ENCODE data around the gene FHOD3. TPM values are rescaled to one million over a fixed set of nuclear protein-coding genes. Genes with fewer than 3 reads are reported as not detected.

FHOD3 gene
- total RNA-seq, 2 donors from 2014 or later = 2.8 to 3.1 TPM

DNA sequence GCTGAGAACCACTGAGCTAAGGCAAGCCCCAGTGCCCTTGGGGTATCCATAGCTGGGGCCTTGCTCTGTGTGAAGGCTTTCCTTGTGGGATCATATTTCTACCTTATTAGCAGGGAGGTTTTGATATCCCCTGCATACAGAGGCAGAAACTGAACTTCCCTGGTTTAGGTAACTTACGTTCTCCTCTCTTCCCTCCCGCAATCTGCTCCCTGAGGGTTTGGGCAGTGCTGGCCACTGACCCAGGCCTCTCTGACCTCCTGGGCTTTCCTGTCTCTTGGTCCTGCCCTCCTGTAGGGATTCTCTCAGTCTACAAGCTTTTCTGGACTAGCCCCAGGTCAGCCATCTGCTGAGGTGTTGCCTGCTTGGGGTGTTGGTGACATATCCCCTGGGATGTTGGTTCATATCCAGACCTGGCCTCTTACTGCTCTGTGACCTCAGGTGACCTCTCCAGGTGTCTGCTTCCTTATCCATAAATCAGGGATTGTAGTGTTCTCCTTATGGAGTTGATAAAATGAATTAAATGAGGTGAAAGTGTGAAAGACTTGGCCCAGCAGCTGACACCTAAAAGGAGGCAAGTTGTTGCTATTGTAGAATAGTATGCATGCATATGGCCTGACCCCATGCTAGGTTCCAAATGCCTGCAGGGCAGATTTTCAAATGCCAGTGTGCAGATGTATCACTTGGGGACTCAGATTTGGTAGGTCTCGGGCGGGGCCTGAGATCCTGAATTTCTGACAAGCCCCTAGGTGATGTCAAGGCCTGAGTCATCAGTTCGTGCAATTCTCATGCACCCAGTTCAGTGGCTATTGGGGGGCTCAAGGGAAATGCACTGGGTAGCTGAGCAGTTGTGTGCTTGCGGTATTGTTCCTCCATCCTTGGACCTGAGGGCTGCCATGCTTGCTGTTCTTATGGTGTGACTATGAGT, 106.6 kb downstream of the FHOD3 start:
- Mint-ChIP-seq H3K4me1 (no peaks in the 10 kb centered on the region), H3K9me3 (no peaks in the 10 kb centered on the region), H3K36me3 (ENCODE audit: low read depth) (no peaks in the 10 kb centered on the region), H3K4me3 (no peak overlapping the region), H3K27ac (no peak overlapping the region), H3K27me3 (ENCODE audit: insufficient read depth) (no peaks in the 10 kb centered on the region)
- no peaks in the 10 kb centered on the region for H3K4me1 ChIP-seq (ENCODE audit: control insufficient read depth, insufficient read depth, low read length)
- TF ChIP-seq, protein P1, sequence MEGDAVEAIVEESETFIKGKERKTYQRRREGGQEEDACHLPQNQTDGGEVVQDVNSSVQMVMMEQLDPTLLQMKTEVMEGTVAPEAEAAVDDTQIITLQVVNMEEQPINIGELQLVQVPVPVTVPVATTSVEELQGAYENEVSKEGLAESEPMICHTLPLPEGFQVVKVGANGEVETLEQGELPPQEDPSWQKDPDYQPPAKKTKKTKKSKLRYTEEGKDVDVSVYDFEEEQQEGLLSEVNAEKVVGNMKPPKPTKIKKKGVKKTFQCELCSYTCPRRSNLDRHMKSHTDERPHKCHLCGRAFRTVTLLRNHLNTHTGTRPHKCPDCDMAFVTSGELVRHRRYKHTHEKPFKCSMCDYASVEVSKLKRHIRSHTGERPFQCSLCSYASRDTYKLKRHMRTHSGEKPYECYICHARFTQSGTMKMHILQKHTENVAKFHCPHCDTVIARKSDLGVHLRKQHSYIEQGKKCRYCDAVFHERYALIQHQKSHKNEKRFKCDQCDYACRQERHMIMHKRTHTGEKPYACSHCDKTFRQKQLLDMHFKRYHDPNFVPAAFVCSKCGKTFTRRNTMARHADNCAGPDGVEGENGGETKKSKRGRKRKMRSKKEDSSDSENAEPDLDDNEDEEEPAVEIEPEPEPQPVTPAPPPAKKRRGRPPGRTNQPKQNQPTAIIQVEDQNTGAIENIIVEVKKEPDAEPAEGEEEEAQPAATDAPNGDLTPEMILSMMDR (conservative IDR thresholded peaks at IDR 0.05) = no peak
- no peak overlapping the region for H3K9ac ChIP-seq (ENCODE audit: extremely low read depth, low read length, poor library complexity, severe bottlenecking)
- H3K27me3 ChIP-seq (ENCODE audit: control insufficient read depth, insufficient read depth, low read length, poor library complexity, severe bottlenecking) = no peaks in the 10 kb centered on the region
- 90 to 93% methylated on average over 3 to 6 of the region's 6 CpGs for WGBS, 2 experiments (ENCODE audit: insufficient coverage in 1 of 2, insufficient read length in 1 of 2)
- H3K27ac ChIP-seq (ENCODE audit: low read depth, low read length) = no peak overlapping the region
- H3K4me3 ChIP-seq (ENCODE audit: low read length) = no peak overlapping the region
- H3K36me3 ChIP-seq (ENCODE audit: control insufficient read depth, insufficient read depth, low read length) = no peaks in the 10 kb centered on the region
- no peak for DNase-seq
- no peaks in the 10 kb centered on the region for H3K9me3 ChIP-seq (ENCODE audit: control insufficient read depth, low read length)

DNA sequence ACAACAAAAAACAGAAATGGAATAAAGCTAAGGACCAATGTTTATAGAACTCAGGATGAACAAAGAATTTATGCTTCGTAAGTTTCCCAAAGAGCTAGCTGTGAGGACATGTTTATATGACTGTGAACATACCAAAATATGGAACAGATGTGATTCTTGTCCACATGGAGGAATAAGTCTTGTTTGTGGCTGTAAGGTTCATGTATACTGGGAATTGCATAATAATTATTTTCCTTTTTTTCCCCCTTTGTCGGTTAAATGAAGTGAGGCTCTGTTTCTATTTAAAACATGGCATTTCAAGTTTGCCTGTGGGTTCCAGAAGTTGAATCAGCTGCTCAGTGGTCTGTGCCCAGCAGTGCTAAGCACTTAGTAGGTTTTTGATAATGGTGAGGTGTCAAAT, 108.1 kb downstream of the FHOD3 start:
- TF ChIP-seq, protein P1 (conservative IDR thresholded peaks at IDR 0.05) = no peak
- no peak overlapping the region for H3K27ac Mint-ChIP-seq
- no peak overlapping the region for H3K9ac ChIP-seq (ENCODE audit: extremely low read depth, low read length, poor library complexity, severe bottlenecking)
- H3K9me3 Mint-ChIP-seq = no peaks in the 10 kb centered on the region
- no peak overlapping the region for H3K4me3 ChIP-seq (ENCODE audit: low read length)
- 87% methylated on average over 2 of the region's 2 CpGs; no CpG with 5 or more reads in 1 of the 2 experiments for WGBS, 2 experiments (ENCODE audit: insufficient coverage in 1 of 2, insufficient read length in 1 of 2)
- no peaks in the 10 kb centered on the region for H3K36me3 ChIP-seq (ENCODE audit: control insufficient read depth, insufficient read depth, low read length)
- no peaks in the 10 kb centered on the region for H3K4me1 ChIP-seq (ENCODE audit: control insufficient read depth, insufficient read depth, low read length)
- no peaks in the 10 kb centered on the region for H3K27me3 Mint-ChIP-seq (ENCODE audit: insufficient read depth)
- DNase-seq = no peak
- no peak overlapping the region for H3K4me3 Mint-ChIP-seq
- H3K27ac ChIP-seq (ENCODE audit: low read depth, low read length) = no peak overlapping the region
- no peaks in the 10 kb centered on the region for H3K9me3 ChIP-seq (ENCODE audit: control insufficient read depth, low read length)
- no peaks in the 10 kb centered on the region for H3K36me3 Mint-ChIP-seq (ENCODE audit: low read depth)
- no peaks in the 10 kb centered on the region for H3K4me1 Mint-ChIP-seq
- no peaks in the 10 kb centered on the region for H3K27me3 ChIP-seq (ENCODE audit: control insufficient read depth, insufficient read depth, low read length, poor library complexity, severe bottlenecking)

DNA sequence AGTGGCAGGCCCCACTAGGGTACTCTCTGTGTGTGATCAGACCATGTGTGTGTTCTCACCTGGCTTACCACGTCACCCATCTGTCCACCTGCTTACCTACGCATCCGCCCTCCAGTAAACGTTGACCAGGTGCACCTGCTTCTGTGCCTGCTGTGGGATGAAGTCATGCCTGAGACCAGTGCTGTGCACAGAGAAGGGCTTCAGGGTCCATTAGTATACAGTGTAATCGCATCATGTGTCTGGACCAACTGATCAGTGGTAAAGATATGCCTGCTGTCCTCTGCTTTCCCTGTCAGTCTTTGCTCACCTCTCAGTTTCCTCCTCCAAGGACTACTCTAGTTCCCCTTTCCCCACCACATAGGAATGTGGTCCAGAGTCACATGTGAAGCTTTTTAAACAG, 109.3 kb downstream of the FHOD3 start:
- Mint-ChIP-seq H3K4me3 (no peak overlapping the region), H3K9me3 (peaks cover under 1% of the 10 kb centered on the region), H3K36me3 (ENCODE audit: low read depth) (no peaks in the 10 kb centered on the region), H3K27me3 (ENCODE audit: insufficient read depth) (no peaks in the 10 kb centered on the region), H3K4me1 (no peaks in the 10 kb centered on the region), H3K27ac (no peak overlapping the region)
- H3K9me3 ChIP-seq (ENCODE audit: control insufficient read depth, low read length) = no peaks in the 10 kb centered on the region
- WGBS, 2 experiments (ENCODE audit: insufficient coverage in 1 of 2, insufficient read length in 1 of 2) = 85 to 89% methylated on average over 4 to 5 of the region's 5 CpGs
- H3K36me3 ChIP-seq (ENCODE audit: control insufficient read depth, insufficient read depth, low read length) = no peaks in the 10 kb centered on the region
- H3K27ac ChIP-seq (ENCODE audit: low read depth, low read length) = no peak overlapping the region
- H3K4me3 ChIP-seq (ENCODE audit: low read length) = no peak overlapping the region
- H3K9ac ChIP-seq (ENCODE audit: extremely low read depth, low read length, poor library complexity, severe bottlenecking) = no peak overlapping the region
- H3K4me1 ChIP-seq (ENCODE audit: control insufficient read depth, insufficient read depth, low read length) = no peaks in the 10 kb centered on the region
- TF ChIP-seq, protein P1 (conservative IDR thresholded peaks at IDR 0.05) = no peak
- no peak for DNase-seq
- H3K27me3 ChIP-seq (ENCODE audit: control insufficient read depth, insufficient read depth, low read length, poor library complexity, severe bottlenecking) = no peaks in the 10 kb centered on the region
